ENCODE results near the gene AP1AR. TPM values are rescaled to one million over a fixed set of nuclear protein-coding genes. Genes with fewer than 3 reads are reported as not detected.

The AP1AR gene
- total and polyA plus RNA-seq, 7 experiments from 2014 or later: 7.3 to 23.8 (median 17.0) TPM

- intact Hi-C loops (cut with micrococcal nuclease): no loop called here
- CTCF ChIA-PET: no interaction called here
Measured at GRCh38 chr4:112185740-112186670, 45.6 kb upstream of the AP1AR start.

GRCh38 chr4:112189754-112190153 is 41.8 kb upstream of the AP1AR start:
- intact Hi-C loops (cut with micrococcal nuclease): loop anchor here in 1 of 2 donors (1.0 kb wide), 1 partner anchor 90 kb away; no protein-coding TSS in a partner anchor
- POLR2A ChIA-PET: no interaction called here
- DNase-seq: no peak

More at GRCh38 chr4:112185740-112186670, 45.6 kb upstream of the AP1AR start:
- DNase-seq: no peak
- Histone ChIP-seq H3K27me3 (ENCODE audit: control insufficient read depth in 2 of 2, insufficient read depth in 2 of 2, low read length in 2 of 2) (no peaks in the 10 kb centered on the region), H3K4me3 (ENCODE audit: low read length) (no peak overlapping the region), H3K9me3 (ENCODE audit: control insufficient read depth in 2 of 3, low read length in 3 of 3) (no peaks in the 10 kb centered on the region), H3K27ac (ENCODE audit: low read depth, low read length) (no peak overlapping the region), H3K4me1 (ENCODE audit: control insufficient read depth in 2 of 2, insufficient read depth in 2 of 2, low read length in 2 of 2) (peaks cover 0 to 17% of the 10 kb centered on the region in 2 donors), H3K36me3 (ENCODE audit: control insufficient read depth in 2 of 3, insufficient read depth in 3 of 3, low read length in 3 of 3) (no peaks in the 10 kb centered on the region)
- peaks cover 20 to 41% (median 32%) of the 10 kb centered on the region in 7 donors for H3K4me1 Mint-ChIP-seq
- peaks cover 0 to 23% (median 3%) of the 10 kb centered on the region in 5 donors for H3K36me3 Mint-ChIP-seq
- no peak overlapping the region for H3K4me3 Mint-ChIP-seq
- peak; percentile 47 for ATAC-seq
- POLR2A ChIA-PET: no interaction called here
- no peaks in the 10 kb centered on the region for H3K27me3 Mint-ChIP-seq
- no peaks in the 10 kb centered on the region for H3K9me3 Mint-ChIP-seq
- no peak overlapping the region for H3K27ac Mint-ChIP-seq

GRCh38 chr4:112190684-112191083 is 40.9 kb upstream of the AP1AR start:
- DNase-seq: no peak
- Histone ChIP-seq H3K27ac (ENCODE audit: low read depth, low read length) (no peak overlapping the region), H3K9me3 (ENCODE audit: control insufficient read depth in 2 of 3, low read length in 3 of 3) (no peaks in the 10 kb centered on the region), H3K36me3 (ENCODE audit: control insufficient read depth in 2 of 3, insufficient read depth in 3 of 3, low read length in 3 of 3) (no peaks in the 10 kb centered on the region), H3K4me1 (ENCODE audit: control insufficient read depth in 2 of 2, insufficient read depth in 2 of 2, low read length in 2 of 2) (no peaks in the 10 kb centered on the region), H3K4me3 (ENCODE audit: low read length) (no peak overlapping the region), H3K27me3 (ENCODE audit: control insufficient read depth in 2 of 2, insufficient read depth in 2 of 2, low read length in 2 of 2) (no peaks in the 10 kb centered on the region)
- Mint-ChIP-seq H3K9me3 (no peaks in the 10 kb centered on the region), H3K27me3 (no peaks in the 10 kb centered on the region), H3K4me1 (peaks cover 0 to 8% (median 0%) of the 10 kb centered on the region in 7 donors), H3K36me3 (peaks cover 0 to 23% (median 7%) of the 10 kb centered on the region in 5 donors), H3K27ac (peak overlapping the region in 2 of 9 donors; percentile 32 to 51), H3K4me3 (no peak overlapping the region)
- intact Hi-C loops (cut with micrococcal nuclease): no loop called here
- ChIA-PET CTCF (no interaction called here), POLR2A (no interaction called here)
- ATAC-seq: no peak

More at GRCh38 chr4:112189754-112190153, 41.8 kb upstream of the AP1AR start:
- no peaks in the 10 kb centered on the region for H3K9me3 ChIP-seq (ENCODE audit: control insufficient read depth in 2 of 3, low read length in 3 of 3)
- no peaks in the 10 kb centered on the region for H3K27me3 Mint-ChIP-seq
- no peak overlapping the region for H3K4me3 Mint-ChIP-seq
- no peaks in the 10 kb centered on the region for H3K27me3 ChIP-seq (ENCODE audit: control insufficient read depth in 2 of 2, insufficient read depth in 2 of 2, low read length in 2 of 2)
- H3K9me3 Mint-ChIP-seq: no peaks in the 10 kb centered on the region
- ATAC-seq: no peak
- no peak overlapping the region for H3K27ac ChIP-seq (ENCODE audit: low read depth, low read length)
- CTCF ChIA-PET: interaction anchor here (0.6 kb wide), 3 partner anchors 31 to 316 kb away, joined by 3 to 4 read pairs (median 3); no protein-coding TSS in a partner anchor
- H3K4me1 Mint-ChIP-seq: peaks cover 0 to 8% (median 0%) of the 10 kb centered on the region in 7 donors
- H3K36me3 ChIP-seq (ENCODE audit: control insufficient read depth in 2 of 3, insufficient read depth in 3 of 3, low read length in 3 of 3): no peaks in the 10 kb centered on the region
- H3K27ac Mint-ChIP-seq: no peak overlapping the region
- H3K4me1 ChIP-seq (ENCODE audit: control insufficient read depth in 2 of 2, insufficient read depth in 2 of 2, low read length in 2 of 2): no peaks in the 10 kb centered on the region
- H3K4me3 ChIP-seq (ENCODE audit: low read length): no peak overlapping the region
- H3K36me3 Mint-ChIP-seq: peaks cover 0 to 23% (median 7%) of the 10 kb centered on the region in 5 donors

- H3K27ac ChIP-seq (ENCODE audit: low read depth, low read length): no peak overlapping the region
- no peaks in the 10 kb centered on the region for H3K9me3 ChIP-seq (ENCODE audit: control insufficient read depth in 2 of 3, low read length in 3 of 3)
- H3K36me3 ChIP-seq (ENCODE audit: control insufficient read depth in 2 of 3, insufficient read depth in 3 of 3, low read length in 3 of 3): no peaks in the 10 kb centered on the region
- H3K9me3 Mint-ChIP-seq: no peaks in the 10 kb centered on the region
- peaks cover 0 to 4% (median 0%) of the 10 kb centered on the region in 5 donors for H3K36me3 Mint-ChIP-seq
- peaks cover 0 to 15% (median 0%) of the 10 kb centered on the region in 7 donors for H3K4me1 Mint-ChIP-seq
- no peak overlapping the region for H3K4me3 ChIP-seq (ENCODE audit: low read length)
- CTCF ChIA-PET: no interaction called here
- intact Hi-C loops (cut with micrococcal nuclease): loop anchor here (5.0 kb wide), 2 partner anchors 41 to 79 kb away; no protein-coding TSS in a partner anchor
- H3K27ac Mint-ChIP-seq: no peak overlapping the region
- H3K27me3 ChIP-seq (ENCODE audit: control insufficient read depth in 2 of 2, insufficient read depth in 2 of 2, low read length in 2 of 2): no peaks in the 10 kb centered on the region
- POLR2A ChIA-PET: no interaction called here
- no peak for DNase-seq
- no peaks in the 10 kb centered on the region for H3K27me3 Mint-ChIP-seq
- no peak overlapping the region for H3K4me3 Mint-ChIP-seq
- no peaks in the 10 kb centered on the region for H3K4me1 ChIP-seq (ENCODE audit: control insufficient read depth in 2 of 2, insufficient read depth in 2 of 2, low read length in 2 of 2)
- no peak for ATAC-seq
Measured at GRCh38 chr4:112196461-112196860, 35.1 kb upstream of the AP1AR start.

DNA sequence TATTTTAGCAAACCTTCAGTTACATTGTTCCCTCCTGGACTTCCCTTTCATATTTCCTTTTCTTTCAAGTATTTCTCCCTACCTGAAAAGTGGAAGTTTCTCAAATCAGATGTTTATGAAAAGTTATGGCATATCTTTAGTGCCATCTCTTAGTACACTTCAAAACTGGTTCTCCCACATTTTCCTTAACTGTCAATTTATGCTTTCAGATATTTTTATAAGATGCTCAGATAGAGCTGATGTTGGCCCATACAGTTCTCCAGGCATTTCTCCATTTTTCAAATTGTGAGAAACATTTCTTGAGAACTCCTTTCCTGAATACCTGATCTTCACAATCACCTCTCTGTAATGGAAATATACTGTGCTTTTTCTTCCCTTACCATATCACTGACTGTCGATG is 32.5 kb upstream of the AP1AR start:
- H3K27me3 ChIP-seq (ENCODE audit: control insufficient read depth in 2 of 2, insufficient read depth in 2 of 2, low read length in 2 of 2): no peaks in the 10 kb centered on the region
- Mint-ChIP-seq H3K27me3 (no peaks in the 10 kb centered on the region), H3K4me3 (no peak overlapping the region), H3K9me3 (no peaks in the 10 kb centered on the region), H3K27ac (no peak overlapping the region), H3K36me3 (peaks cover 0 to 3% (median 0%) of the 10 kb centered on the region in 5 donors), H3K4me1 (peaks cover 0 to 15% (median 0%) of the 10 kb centered on the region in 7 donors)
- DNase-seq (no peak), ATAC-seq (no peak)
- no peaks in the 10 kb centered on the region for H3K4me1 ChIP-seq (ENCODE audit: control insufficient read depth in 2 of 2, insufficient read depth in 2 of 2, low read length in 2 of 2)
- H3K27ac ChIP-seq (ENCODE audit: low read depth, low read length): no peak overlapping the region
- ChIA-PET CTCF (no interaction called here), POLR2A (no interaction called here)
- intact Hi-C loops (cut with micrococcal nuclease): loop anchor here (5.0 kb wide), 2 partner anchors 38 to 82 kb away; no protein-coding TSS in a partner anchor
- H3K9me3 ChIP-seq (ENCODE audit: control insufficient read depth in 2 of 3, low read length in 3 of 3): no peaks in the 10 kb centered on the region
- no peak overlapping the region for H3K4me3 ChIP-seq (ENCODE audit: low read length)
- H3K36me3 ChIP-seq (ENCODE audit: control insufficient read depth in 2 of 3, insufficient read depth in 3 of 3, low read length in 3 of 3): no peaks in the 10 kb centered on the region

DNA sequence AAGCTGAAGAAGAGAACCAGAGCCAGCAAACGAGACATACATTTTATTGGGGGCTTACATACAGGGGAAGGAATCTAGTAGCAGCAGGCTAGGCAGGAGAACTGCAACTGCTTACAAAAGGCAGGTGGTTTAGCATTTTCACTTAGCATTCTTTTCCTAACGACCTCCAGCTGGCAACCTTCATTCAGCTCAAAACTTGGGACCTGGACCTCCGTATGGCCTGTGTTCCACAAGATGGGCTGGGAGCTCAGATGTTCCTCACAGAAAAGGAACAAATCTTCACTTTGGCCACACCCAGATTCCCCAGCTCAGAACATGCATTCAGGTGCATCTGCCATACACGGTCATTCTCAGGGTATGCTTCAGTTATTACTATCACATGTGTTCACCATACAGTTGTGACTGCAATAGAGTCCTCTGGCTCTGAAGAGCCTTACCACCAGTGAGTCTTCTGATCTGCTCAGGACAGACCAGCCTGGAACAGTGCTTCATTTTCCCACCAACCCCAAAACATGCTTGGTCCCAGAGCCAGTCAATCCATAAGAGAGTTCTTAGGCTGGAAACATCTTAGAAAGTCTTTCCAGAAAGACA is 29.6 kb upstream of the AP1AR start:
- no peak for DNase-seq
- Mint-ChIP-seq H3K4me3 (no peak overlapping the region), H3K27ac (no peak overlapping the region), H3K9me3 (no peaks in the 10 kb centered on the region), H3K4me1 (peaks cover 0 to 15% (median 0%) of the 10 kb centered on the region in 7 donors), H3K36me3 (no peaks in the 10 kb centered on the region), H3K27me3 (peaks cover 0 to 5% (median 0%) of the 10 kb centered on the region in 5 donors)
- H3K4me1 ChIP-seq (ENCODE audit: control insufficient read depth in 2 of 2, insufficient read depth in 2 of 2, low read length in 2 of 2): no peaks in the 10 kb centered on the region
- no peaks in the 10 kb centered on the region for H3K9me3 ChIP-seq (ENCODE audit: control insufficient read depth in 2 of 3, low read length in 3 of 3)
- intact Hi-C loops (cut with micrococcal nuclease): no loop called here
- ATAC-seq: no peak
- no peaks in the 10 kb centered on the region for H3K27me3 ChIP-seq (ENCODE audit: control insufficient read depth in 2 of 2, insufficient read depth in 2 of 2, low read length in 2 of 2)
- POLR2A ChIA-PET: no interaction called here
- H3K36me3 ChIP-seq (ENCODE audit: control insufficient read depth in 2 of 3, insufficient read depth in 3 of 3, low read length in 3 of 3): no peaks in the 10 kb centered on the region
- CTCF ChIA-PET: interaction anchor here (0.8 kb wide), 1 partner anchor 101 kb away, joined by 4 read pairs; no protein-coding TSS in a partner anchor
- no peak overlapping the region for H3K27ac ChIP-seq (ENCODE audit: low read depth, low read length)
- no peak overlapping the region for H3K4me3 ChIP-seq (ENCODE audit: low read length)

Measured in naive thymus-derived CD4-positive, alpha-beta T cell (primary cell).